ENCODE data around the gene HACD3. TPM values are rescaled to one million over a fixed set of nuclear protein-coding genes. Genes with fewer than 3 reads are reported as not detected.
A peak's percentile ranks its signal among the peaks of the same experiment; 100 is the strongest.
"Not testable (repeated sequence)": the region's sequence is repeated elsewhere in the genome, so short reads cannot be mapped to it uniquely, and the experiment has no call there.

Gene HACD3
- total RNA-seq, 1 experiment from 2014 or later = 137 TPM

GRCh38 chr15:65547841-65548240, 17.6 kb downstream of the HACD3 start:
- DNase-seq (ENCODE audit: low read depth) = no peak

GRCh38 chr15:65549288-65549687, 19.0 kb downstream of the HACD3 start:
- not testable (repeated sequence) for DNase-seq (ENCODE audit: low read depth)

DNA sequence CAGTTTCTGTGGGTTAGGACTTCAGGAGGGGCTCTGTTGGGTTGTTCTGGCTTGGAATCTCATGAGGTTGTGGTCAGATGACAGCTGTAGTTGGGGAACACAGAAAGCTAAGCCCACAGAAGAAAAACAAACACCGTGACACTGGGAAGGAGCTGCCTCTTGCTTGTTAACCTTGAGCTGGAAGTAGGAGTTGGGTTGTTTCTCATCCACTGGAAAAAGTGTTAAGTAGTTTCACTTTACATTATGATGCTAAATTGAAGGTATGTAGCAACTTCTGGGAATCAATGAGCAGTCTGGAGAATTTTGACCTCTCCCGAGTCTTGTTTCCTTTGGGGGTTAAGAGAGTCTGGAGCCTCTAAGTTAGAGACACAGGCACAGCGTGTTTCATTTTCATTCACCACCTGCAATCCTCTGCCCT, 20.4 kb downstream of the HACD3 start:
- peak; percentile 92 for DNase-seq (ENCODE audit: low read depth)

- no peak for DNase-seq (ENCODE audit: low read depth)
Observed at GRCh38 chr15:65551183-65551582, 20.9 kb downstream of the HACD3 start.

DNA sequence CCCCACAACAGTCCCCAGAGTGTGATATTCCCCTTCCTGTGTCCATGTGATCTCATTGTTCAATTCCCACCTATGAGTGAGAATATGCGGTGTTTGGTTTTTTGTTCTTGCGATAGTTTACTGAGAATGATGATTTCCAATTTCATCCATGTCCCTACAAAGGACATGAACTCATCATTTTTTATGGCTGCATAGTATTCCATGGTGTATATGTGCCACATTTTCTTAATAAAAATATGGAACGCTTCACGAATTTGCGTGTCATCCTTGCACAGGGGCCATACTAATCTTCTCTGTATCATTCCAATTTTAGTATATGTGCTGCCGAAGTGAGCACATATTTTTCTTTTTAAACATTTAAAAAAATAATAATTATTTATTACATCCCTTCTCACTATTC, 22.6 kb downstream of the HACD3 start:
- not testable (repeated sequence) for DNase-seq (ENCODE audit: low read depth)

- DNase-seq (ENCODE audit: low read depth) = peak; percentile 49
Observed at GRCh38 chr15:65553691-65554090, 23.4 kb downstream of the HACD3 start.

- DNase-seq (ENCODE audit: low read depth) = no peak
Observed at GRCh38 chr15:65556622-65557021, 26.4 kb downstream of the HACD3 start.

DNA sequence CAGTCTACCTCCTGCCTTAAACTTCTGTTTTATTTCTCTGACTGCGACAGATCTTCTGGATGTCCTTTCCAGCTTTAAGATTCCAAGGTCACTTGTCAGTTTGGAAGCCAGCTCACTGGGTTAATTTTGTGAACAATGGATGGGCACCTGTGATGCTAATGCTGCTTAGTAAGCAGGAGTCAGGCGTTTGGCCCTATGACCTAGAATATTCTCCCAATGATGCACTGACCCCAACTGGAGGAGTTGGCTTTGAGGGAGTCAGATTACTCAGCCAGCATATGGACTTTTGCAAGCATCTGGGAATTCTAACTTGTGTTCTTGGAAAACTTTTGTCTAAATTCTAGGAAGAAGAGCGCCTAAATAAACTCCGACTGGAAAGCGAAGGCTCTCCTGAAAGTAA, 28.1 kb downstream of the HACD3 start:
- peak; percentile 79 for DNase-seq (ENCODE audit: low read depth)

DNA sequence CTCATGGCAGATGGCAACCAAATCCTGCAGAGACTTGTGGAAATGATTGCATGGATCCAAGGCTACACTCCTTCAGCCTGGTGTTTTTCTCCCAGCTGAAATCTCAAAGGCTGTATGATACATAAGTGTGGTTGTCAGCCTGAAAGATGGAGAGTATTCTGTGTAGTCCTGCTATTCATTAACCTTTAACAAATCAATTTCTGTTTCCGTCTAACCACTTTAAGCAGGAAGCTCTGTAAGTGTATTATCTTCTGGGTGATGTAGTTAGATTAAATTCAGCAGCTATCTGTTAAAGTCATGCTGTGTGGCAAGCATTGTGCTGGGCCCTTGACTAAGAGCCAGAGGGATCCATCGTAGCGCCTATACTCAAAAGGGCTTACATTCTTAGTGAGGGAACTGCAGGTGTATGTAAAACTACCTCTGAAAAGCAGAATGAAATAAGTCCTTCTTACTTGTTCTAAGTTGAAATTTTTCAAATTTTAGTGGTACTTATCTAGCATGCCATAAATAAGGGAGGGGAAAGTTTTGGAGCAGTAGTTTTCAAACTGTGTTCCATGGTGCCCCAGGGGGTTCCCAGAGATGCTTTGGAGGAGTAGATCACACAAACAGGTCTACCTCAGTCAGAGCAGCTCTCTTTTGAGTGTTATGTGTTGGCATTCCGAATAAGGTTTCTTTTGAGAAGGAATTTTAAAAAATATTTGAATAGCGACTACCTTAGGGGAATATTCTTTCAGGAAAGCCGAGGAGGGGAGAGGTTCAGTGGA, 28.9 kb downstream of the HACD3 start:
- no peak for DNase-seq (ENCODE audit: low read depth)

- DNase-seq (ENCODE audit: low read depth) = no peak
Observed at GRCh38 chr15:65559941-65560340, 29.7 kb downstream of the HACD3 start.

DNA sequence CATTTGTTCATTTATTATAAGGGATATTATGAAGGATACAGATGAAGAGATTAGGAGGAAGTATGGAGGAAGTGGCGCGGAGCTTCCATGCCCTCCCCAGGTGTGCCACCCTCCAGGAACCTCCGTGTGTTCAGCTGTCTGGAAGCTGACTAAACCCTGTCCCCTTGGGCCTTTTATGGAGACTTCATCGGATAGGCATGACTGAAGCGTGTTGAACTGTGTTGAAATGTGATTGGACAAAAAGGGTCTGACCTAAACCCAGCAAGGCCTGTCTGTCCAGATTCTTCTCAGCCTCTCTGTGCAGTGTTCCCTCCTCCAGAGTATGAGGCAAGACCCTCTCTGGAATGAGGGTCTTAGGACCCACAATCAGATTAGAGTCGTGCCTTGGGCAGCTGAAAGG, 31.7 kb downstream of the HACD3 start:
- no peak for DNase-seq (ENCODE audit: low read depth)

DNA sequence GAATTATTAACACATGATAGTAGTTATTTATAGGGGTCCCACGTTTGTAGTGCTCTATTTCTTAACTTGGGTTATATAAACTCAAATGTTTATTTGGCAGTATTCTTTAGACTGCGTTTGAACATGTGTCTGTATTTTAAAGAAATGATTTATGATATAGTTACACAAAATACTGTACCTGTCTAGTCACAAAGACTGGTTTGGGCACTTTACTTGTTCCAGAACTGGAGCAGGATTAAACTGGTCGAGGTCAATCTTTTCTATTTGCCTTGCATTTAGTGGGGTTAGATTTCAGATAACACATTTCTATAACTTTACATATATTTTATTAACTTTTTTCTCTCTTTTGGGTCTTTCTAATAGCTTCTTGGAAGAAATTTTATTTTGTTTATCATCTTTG, 39.5 kb downstream of the HACD3 start:
- DNase-seq (ENCODE audit: low read depth) = no peak

DNA sequence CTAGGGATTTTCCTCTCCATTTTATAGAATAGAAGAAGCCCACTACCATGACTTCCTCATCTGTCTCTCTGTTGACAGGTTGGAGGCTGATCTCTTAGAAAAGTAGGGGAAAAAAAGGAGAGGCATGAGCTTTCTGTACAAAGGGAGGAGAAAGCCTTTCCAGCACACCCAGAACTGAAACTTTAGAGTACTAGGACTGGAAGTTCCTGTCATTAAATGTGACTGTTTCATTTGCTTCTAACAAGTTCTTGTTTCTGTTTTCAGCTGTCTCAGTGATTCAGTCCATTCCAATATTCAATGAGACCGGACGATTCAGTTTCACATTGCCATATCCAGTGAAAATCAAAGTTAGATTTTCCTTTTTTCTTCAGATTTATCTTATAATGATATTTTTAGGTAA, 41.7 kb downstream of the HACD3 start:
- no peak for DNase-seq (ENCODE audit: low read depth)

DNA sequence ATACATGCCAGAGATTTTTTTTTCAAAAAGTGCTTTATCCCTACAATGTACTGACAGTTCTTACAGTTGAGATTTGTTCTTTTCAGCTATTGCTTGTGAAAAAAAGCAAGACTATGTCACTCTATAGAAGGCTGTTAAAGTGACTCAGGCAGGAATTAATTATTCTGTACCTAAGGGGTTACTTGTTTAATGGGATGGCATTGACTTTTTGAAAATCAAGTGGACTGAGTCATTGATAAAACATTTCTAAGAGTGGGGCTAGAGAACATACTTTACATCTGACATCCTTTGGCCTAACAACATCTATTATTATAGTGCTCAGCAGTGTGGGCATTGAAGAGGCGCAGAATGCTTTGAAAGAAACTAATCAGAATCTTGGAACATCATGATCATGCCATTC, 46.4 kb downstream of the HACD3 start:
- peak; percentile 77 for DNase-seq (ENCODE audit: low read depth)

GRCh38 chr15:65577129-65577996, 47.1 kb downstream of the HACD3 start:
- DNase-seq (ENCODE audit: low read depth) = no peak

- no peak for DNase-seq (ENCODE audit: low read depth)
Observed at GRCh38 chr15:65578904-65579728, 48.9 kb downstream of the HACD3 start.

DNA sequence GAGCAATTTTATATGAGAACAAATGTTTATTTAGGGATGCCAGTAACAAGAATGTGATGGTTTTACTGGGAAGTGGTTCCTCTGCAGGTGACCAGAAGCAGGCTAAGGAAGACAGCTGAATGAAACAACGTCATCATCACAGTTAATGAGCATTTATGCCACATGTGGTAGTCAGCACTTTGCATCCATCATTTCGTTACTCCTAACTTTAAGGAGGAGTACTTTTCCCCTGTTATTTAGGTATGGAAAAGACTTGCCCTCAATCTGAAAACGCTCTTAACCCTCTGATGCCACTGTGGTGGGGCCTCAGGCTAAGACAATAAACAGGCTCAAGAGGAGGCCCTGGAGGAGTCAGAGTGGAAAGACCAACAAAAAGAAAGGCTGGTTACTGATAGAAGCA, 49.5 kb downstream of the HACD3 start:
- DNase-seq (ENCODE audit: low read depth) = peak; percentile 23

GRCh38 chr15:65580287-65580686, 50.0 kb downstream of the HACD3 start:
- peak; percentile 80 for DNase-seq (ENCODE audit: low read depth)

DNA sequence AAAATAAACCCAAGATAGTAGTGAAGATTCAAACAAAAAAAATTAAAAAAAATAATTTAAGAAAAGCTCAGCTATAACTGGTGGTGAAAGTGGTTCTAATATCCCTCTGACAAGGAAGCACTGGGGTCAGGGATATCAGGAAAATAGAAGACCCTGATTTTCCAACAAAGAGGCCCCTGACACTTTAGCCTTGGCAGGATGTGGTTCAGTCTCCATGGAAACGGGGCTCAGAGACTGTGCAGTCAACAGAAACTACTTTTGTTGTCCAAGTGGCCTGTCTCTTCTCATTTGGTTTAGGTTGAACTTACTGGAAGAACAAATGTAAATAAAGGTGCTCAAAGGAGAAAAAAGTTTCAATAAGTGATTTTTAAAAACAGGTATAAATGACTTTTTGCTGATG, 53.4 kb downstream of the HACD3 start:
- peak; percentile 64 for DNase-seq (ENCODE audit: low read depth)

DNA sequence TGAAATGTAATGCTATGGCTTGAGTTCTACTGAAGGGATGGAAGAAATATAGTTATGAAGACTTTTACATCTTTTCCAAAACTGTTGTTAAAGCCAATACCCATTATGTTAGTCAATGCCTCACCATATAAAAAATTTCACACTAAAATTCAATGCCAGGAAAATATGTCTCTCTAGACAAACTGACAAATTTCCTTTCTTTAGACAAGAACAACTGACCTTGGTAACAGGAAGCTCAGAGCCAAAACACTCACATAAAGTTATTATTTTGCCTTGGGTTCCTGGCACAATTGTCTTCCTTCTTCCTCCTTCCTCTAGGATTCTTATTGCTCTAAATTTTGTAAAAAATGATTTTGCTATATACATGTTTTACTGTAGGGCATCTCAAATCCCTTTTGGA, 54.0 kb downstream of the HACD3 start:
- no peak for DNase-seq (ENCODE audit: low read depth)

DNA sequence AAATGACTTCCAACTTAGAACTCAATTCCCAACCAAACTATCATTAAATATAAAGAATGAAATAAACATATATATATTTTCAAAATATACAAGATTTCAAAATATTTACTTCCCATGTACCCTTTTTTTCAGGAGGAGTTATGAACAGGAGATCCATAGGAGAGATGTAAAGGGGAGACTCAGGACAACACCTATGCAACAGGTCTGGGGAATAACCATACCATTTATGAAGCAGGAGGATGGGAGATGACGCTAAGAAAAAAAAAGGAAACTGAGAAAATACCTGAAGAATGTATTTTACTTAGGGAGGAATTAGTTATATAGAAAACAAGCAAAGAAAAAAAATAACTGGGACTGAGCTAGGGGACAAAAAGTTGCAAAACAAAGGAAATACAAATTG, 56.8 kb downstream of the HACD3 start:
- DNase-seq (ENCODE audit: low read depth) = no peak

DNA sequence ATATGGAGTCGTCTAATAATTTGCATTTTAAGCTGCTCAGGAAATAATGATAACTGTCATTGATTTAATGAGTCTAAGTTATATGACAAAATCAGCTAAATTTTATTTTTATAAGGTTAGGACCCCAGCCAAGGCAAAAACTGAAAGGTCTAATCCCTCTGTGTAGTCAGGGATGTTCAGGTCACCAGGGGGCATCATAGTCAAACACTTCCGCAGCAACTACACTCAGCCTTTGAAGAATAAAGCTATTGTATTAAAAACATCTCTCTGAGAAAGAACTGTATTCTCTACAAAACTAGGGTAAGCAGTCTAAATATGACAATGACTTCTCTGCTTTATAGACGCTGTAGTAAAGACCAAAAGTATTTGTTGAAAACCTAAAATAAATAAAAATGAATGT, 65.7 kb downstream of the HACD3 start:
- DNase-seq (ENCODE audit: low read depth) = no peak

Data from LHCN-M2 (cell line).